ENCODE data around the gene ZFPM1.

Gene ZFPM1

DNA sequence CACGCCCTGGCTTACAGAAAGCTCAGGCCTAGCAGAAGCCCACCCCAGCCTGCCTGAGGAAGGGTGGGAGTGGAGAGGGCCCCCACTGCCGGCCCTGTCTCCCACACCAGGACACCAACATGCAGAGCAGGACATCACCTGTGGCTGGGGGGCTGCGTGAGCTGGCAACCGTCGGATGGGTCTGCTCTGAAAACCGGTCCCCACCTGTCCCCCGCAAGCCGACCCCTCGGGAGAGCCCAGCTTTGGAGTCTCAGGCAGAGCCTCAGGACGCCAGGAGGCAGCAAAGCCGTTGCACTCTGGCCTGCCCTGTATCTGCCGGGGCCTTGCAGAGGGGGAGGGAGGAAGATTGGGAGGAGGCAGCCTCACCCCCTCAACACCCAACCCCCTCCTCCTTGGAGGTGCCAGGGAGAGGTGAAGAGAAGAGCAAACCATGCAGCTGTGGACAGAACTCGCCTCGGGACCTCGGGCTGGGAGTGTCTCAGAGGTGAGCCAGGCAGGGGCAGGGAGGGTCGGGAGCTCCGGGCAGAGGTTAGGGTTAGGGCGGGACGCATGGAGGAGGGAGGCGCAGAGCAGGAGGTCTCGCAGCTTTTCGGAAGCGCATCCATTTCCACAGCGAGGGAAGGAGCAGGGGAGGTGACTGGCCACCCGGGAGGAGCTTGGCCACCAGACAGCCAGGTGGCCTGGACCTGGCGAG, 86.7 kb downstream of the ZFPM1 start:
- Histone ChIP-seq H3K27me3 (ENCODE audit: insufficient read depth, poor library complexity, severe bottlenecking) (no peaks in the 10 kb centered on the region), H3K4me3 (replicated peaks; ENCODE audit: insufficient read depth, low read length) (no peak overlapping the region), H3K27ac (replicated peaks) (no peak overlapping the region)
- TF ChIP-seq, protein P1, sequence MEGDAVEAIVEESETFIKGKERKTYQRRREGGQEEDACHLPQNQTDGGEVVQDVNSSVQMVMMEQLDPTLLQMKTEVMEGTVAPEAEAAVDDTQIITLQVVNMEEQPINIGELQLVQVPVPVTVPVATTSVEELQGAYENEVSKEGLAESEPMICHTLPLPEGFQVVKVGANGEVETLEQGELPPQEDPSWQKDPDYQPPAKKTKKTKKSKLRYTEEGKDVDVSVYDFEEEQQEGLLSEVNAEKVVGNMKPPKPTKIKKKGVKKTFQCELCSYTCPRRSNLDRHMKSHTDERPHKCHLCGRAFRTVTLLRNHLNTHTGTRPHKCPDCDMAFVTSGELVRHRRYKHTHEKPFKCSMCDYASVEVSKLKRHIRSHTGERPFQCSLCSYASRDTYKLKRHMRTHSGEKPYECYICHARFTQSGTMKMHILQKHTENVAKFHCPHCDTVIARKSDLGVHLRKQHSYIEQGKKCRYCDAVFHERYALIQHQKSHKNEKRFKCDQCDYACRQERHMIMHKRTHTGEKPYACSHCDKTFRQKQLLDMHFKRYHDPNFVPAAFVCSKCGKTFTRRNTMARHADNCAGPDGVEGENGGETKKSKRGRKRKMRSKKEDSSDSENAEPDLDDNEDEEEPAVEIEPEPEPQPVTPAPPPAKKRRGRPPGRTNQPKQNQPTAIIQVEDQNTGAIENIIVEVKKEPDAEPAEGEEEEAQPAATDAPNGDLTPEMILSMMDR (IDR thresholded peaks at IDR 0.05; ENCODE audit: insufficient read depth, low read length) = no peak
- no peak for DNase-seq (ENCODE audit: low read depth in 1 of 2, low spot score in 1 of 2)

DNA sequence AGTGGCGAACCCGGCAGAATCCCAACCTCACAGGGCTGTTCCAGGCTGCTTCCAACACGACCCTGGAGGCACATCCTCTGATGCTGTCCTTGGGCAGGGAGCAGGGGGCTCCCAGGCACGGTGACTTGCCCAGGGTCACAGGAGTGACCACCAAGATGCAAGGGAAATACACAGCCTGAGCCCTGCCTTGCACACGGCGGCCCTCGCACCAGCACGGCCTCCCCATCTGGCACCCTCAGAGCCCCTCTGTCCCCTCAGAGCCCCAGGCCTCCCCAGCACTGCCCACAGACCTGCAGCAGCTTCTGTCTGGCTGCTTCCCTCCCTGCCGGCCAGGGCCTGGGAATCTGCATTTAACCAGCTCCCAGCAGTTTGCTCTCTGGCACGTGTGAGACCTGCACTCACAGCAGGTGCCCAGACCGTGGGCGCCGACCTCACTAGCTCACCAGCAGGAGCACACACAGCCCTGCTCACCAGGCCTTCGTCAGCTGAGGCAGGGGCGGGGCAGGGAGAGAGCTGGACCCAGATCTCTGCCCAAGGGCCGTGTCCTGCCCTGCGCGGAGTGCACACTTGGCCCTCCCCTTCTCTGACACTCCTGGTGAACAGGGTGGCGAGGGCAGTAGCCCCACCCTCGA, 87.4 kb downstream of the ZFPM1 start:
- H3K4me3 ChIP-seq (replicated peaks; ENCODE audit: insufficient read depth, low read length) = no peak overlapping the region
- TF ChIP-seq POLR2AphosphoS5 (IDR thresholded peaks at IDR 0.05; ENCODE audit: low read depth) (no peak), SPI1 (IDR thresholded peaks at IDR 0.05; ENCODE audit: borderline replicate concordance, low read depth) (no peak), GABPA (IDR thresholded peaks at IDR 0.05; ENCODE audit: low read depth) (no peak)
- TF ChIP-seq, protein P2, sequence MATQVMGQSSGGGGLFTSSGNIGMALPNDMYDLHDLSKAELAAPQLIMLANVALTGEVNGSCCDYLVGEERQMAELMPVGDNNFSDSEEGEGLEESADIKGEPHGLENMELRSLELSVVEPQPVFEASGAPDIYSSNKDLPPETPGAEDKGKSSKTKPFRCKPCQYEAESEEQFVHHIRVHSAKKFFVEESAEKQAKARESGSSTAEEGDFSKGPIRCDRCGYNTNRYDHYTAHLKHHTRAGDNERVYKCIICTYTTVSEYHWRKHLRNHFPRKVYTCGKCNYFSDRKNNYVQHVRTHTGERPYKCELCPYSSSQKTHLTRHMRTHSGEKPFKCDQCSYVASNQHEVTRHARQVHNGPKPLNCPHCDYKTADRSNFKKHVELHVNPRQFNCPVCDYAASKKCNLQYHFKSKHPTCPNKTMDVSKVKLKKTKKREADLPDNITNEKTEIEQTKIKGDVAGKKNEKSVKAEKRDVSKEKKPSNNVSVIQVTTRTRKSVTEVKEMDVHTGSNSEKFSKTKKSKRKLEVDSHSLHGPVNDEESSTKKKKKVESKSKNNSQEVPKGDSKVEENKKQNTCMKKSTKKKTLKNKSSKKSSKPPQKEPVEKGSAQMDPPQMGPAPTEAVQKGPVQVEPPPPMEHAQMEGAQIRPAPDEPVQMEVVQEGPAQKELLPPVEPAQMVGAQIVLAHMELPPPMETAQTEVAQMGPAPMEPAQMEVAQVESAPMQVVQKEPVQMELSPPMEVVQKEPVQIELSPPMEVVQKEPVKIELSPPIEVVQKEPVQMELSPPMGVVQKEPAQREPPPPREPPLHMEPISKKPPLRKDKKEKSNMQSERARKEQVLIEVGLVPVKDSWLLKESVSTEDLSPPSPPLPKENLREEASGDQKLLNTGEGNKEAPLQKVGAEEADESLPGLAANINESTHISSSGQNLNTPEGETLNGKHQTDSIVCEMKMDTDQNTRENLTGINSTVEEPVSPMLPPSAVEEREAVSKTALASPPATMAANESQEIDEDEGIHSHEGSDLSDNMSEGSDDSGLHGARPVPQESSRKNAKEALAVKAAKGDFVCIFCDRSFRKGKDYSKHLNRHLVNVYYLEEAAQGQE (IDR thresholded peaks at IDR 0.05; ENCODE audit: insufficient replicate concordance, low read depth) = no peak
- TF ChIP-seq, protein P1 (IDR thresholded peaks at IDR 0.05; ENCODE audit: insufficient read depth, low read length) = no peak
- no peaks in the 10 kb centered on the region for H3K27me3 ChIP-seq (ENCODE audit: insufficient read depth, poor library complexity, severe bottlenecking)
- no peak for DNase-seq (ENCODE audit: low read depth in 1 of 2, low spot score in 1 of 2)
- H3K27ac ChIP-seq (replicated peaks) = no peak overlapping the region

DNA sequence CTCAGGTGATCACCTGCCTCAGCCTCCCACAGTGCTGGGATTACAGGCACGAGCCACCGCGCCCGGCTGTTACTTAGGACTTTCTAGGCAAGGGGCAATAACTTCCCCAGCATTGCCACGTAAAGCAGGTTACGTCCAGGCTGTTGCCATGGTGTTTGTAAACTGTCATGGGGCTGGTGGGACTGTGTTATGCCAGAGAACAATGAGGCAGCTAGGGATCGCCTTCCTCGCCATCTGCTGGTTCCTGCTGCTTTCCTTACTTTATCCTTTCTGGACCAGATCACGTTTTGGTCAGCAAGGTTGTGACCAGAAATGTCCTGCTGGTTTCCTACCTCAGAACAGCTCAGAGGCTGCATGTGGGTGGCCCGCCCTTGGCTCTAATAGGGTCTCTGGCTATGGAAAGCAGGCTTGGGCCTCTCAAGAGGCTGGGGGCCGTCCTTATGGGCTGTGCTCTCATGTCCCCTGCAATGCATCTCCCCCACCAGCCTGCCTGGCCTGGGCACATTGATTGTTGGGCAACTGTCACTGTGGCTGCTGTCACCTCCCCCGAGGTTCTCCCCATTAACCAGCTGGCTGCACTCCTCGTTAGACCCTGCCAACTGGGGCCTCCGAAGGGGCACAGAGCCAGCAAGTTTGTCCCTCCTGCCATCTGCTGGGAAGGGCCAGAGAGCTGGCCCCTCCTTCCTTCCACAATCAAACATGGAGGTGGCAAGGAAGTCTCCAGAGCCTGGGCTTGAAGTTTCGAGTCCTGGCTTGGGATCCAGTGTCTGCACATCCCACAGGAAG, 88.9 kb downstream of the ZFPM1 start:
- no peak for DNase-seq (ENCODE audit: low read depth in 1 of 2, low spot score in 1 of 2)
- no peaks in the 10 kb centered on the region for H3K27me3 ChIP-seq (ENCODE audit: insufficient read depth, poor library complexity, severe bottlenecking)
- TF ChIP-seq, protein P1 (IDR thresholded peaks at IDR 0.05; ENCODE audit: insufficient read depth, low read length) = no peak
- TF ChIP-seq POLR2AphosphoS5 (IDR thresholded peaks at IDR 0.05; ENCODE audit: low read depth) = no peak
- H3K4me3 ChIP-seq (replicated peaks; ENCODE audit: insufficient read depth, low read length) = no peak overlapping the region
- no peak overlapping the region for H3K27ac ChIP-seq (replicated peaks)

DNA sequence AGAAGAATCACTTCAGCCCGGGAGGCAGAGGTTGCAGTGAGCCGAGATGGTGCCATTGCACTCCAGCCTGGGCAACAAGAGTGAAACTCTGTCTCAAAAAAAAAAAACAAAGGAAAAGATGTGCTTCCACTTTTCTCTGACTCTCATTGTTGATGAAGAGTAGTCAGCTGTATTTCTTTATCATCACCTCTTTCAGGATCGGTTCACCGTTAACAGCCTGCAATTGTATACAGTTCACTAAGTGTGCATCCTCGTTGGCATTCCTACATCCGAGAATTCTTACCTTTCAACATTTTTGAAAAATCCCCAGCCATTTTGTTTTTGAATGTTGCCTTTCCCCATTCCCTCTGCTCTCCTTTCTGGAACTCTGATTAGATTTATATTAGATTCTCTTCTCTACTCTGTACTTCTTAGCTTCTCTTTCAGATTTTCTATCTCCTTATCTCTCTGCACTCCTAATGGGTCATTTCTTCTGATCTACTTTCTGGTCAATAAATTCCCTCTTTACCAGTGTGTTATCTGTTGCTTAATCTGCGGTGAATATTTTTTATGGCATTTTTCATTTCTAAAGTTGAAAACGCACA, 90.2 kb downstream of the ZFPM1 start:
- TF ChIP-seq, protein P2 (IDR thresholded peaks at IDR 0.05; ENCODE audit: insufficient replicate concordance, low read depth) = no peak
- TF ChIP-seq POLR2AphosphoS5 (IDR thresholded peaks at IDR 0.05; ENCODE audit: low read depth) (no peak), GABPA (IDR thresholded peaks at IDR 0.05; ENCODE audit: low read depth) (no peak), SPI1 (IDR thresholded peaks at IDR 0.05; ENCODE audit: borderline replicate concordance, low read depth) (no peak)
- TF ChIP-seq, protein P1 (IDR thresholded peaks at IDR 0.05; ENCODE audit: insufficient read depth, low read length) = no peak
- no peak overlapping the region for H3K4me3 ChIP-seq (replicated peaks; ENCODE audit: insufficient read depth, low read length)

More for the DNA sequence above, 90.2 kb downstream of the ZFPM1 start:
- DNase-seq (ENCODE audit: low read depth in 1 of 2, low spot score in 1 of 2) = no peak
- Histone ChIP-seq H3K27me3 (ENCODE audit: insufficient read depth, poor library complexity, severe bottlenecking) (no peaks in the 10 kb centered on the region), H3K27ac (replicated peaks) (no peak overlapping the region)

Data from HL-60 (cell line).